ENCODE measurements around the gene PRH2.

PRH2 gene

GRCh38 chr12:10960211-10960610 is 31.2 kb downstream of the PRH2 start:
- H3K36me3 ChIP-seq, result no peaks in the 10 kb centered on the region
- no peak for DNase-seq
- H3K4me3 ChIP-seq (ENCODE audit: low read depth, low read length), result no peak overlapping the region
- no peaks in the 10 kb centered on the region for H3K4me1 ChIP-seq
- no peaks in the 10 kb centered on the region for H3K9me3 ChIP-seq
- no peak for TF ChIP-seq CTCF (IDR thresholded peaks at IDR 0.05; ENCODE audit: low read depth, low read length)
- no peaks in the 10 kb centered on the region for H3K27me3 ChIP-seq

- H3K4me1 ChIP-seq, result no peaks in the 10 kb centered on the region
- TF ChIP-seq CTCF (IDR thresholded peaks at IDR 0.05; ENCODE audit: low read depth, low read length), result no peak
- H3K27me3 ChIP-seq, result no peaks in the 10 kb centered on the region
- no peaks in the 10 kb centered on the region for H3K36me3 ChIP-seq
- DNase-seq, result no peak
- H3K4me3 ChIP-seq (ENCODE audit: low read depth, low read length), result no peak overlapping the region
- H3K9me3 ChIP-seq, result no peaks in the 10 kb centered on the region
Observed at GRCh38 chr12:10965476-10965875, 36.4 kb downstream of the PRH2 start.

DNA sequence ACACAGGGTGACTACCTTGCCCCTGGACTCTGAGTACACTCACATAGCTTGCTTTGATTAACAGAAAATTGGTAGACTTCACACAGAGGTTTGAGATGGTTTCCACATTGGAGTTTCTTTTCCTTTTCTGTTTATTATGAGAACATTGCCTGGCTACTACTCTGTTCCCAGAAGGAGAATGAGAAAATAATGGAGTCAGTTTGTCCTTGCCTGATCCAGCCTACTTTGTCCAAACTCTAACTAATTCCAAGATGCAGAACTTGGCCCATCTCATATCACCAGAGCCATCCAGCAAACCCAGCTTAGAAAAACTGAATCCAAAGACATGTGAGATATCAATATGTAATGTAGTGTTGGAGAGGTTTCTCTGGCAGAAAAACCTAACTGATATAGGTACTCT is 37.3 kb downstream of the PRH2 start:
- Histone ChIP-seq H3K4me1 (no peaks in the 10 kb centered on the region), H3K4me3 (ENCODE audit: low read depth, low read length) (no peak overlapping the region), H3K9me3 (no peaks in the 10 kb centered on the region), H3K36me3 (no peaks in the 10 kb centered on the region), H3K27me3 (no peaks in the 10 kb centered on the region)
- no peak for TF ChIP-seq CTCF (IDR thresholded peaks at IDR 0.05; ENCODE audit: low read depth, low read length)
- DNase-seq, result no peak

- Histone ChIP-seq H3K4me1 (peaks cover 3% of the 10 kb centered on the region; the same call in 1 of the 2 replicates), H3K9me3 (no peaks in the 10 kb centered on the region), H3K27me3 (no peaks in the 10 kb centered on the region), H3K4me3 (ENCODE audit: low read depth, low read length) (no peak overlapping the region), H3K36me3 (no peaks in the 10 kb centered on the region)
- no peak for DNase-seq
- no peak for TF ChIP-seq CTCF (IDR thresholded peaks at IDR 0.05; ENCODE audit: low read depth, low read length)
Observed at GRCh38 chr12:10967409-10967808, 38.4 kb downstream of the PRH2 start.

- H3K4me3 ChIP-seq (ENCODE audit: low read depth, low read length), result no peak overlapping the region
- no peaks in the 10 kb centered on the region for H3K9me3 ChIP-seq
- H3K27me3 ChIP-seq, result no peaks in the 10 kb centered on the region
- TF ChIP-seq CTCF (IDR thresholded peaks at IDR 0.05; ENCODE audit: low read depth, low read length), result no peak
- H3K36me3 ChIP-seq, result no peaks in the 10 kb centered on the region
- DNase-seq, result no peak
- H3K4me1 ChIP-seq, result peaks cover 3% of the 10 kb centered on the region; the same call in 1 of the 2 replicates
Observed at GRCh38 chr12:10968765-10969456, 39.9 kb downstream of the PRH2 start.

DNA sequence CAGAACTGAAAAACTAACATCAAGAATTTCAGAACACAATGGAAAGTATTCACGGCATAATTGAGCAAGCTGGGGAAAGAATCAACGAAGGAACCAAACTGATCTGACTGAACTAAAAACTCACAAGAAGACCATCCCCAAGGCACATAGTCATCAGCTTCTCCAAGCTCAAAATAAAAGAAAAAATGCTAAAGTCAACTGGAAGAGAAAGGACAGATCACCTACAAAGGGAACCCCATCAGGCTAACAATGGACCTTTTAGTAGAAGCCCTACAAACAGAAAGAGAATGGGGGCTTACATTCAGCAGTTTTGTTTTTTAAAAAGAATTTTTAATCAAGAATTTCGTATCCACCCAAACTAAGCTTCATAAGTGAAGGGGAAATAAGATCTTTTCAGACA is 45.9 kb downstream of the PRH2 start:
- peaks cover 3% of the 10 kb centered on the region; the same call in 1 of the 2 replicates for H3K4me1 ChIP-seq
- no peaks in the 10 kb centered on the region for H3K36me3 ChIP-seq
- DNase-seq, result no peak
- no peaks in the 10 kb centered on the region for H3K27me3 ChIP-seq
- no peak for TF ChIP-seq CTCF (IDR thresholded peaks at IDR 0.05; ENCODE audit: low read depth, low read length)
- H3K4me3 ChIP-seq (ENCODE audit: low read depth, low read length), result no peak overlapping the region
- no peaks in the 10 kb centered on the region for H3K9me3 ChIP-seq

All from BE2C (cell line).